GM21367 (cell line): Measurements from ENCODE around the gene ARMC9.

Experiments used
- ATAC-seq: cut with Tn5 transposase; IDR thresholded peaks from one replicate; pipeline ENCODE4 v1.9.1; 2021; ENCODE audit not compliant: unreplicated experiment

The ARMC9 gene

DNA sequence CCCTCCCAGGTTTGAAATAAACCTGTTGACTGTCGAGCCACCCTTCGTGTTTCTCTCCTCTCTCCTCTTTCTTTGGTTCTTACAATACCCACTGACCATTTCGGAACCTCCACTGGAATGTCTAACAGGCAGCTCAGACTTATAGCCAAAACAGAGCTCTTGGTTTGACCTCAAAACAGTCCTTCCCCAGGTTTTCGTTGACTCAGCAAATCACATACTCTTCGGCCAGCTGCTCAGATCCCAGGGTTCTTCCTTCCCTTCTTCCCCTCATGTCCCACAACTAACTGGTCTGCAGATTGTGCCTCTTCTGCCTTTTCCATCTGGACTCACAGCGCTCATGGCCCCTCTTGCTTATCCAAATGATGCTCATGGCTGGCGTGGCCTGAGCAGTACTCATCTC is 4.7 kb downstream of the ARMC9 start:
- ATAC-seq, result no peak

DNA sequence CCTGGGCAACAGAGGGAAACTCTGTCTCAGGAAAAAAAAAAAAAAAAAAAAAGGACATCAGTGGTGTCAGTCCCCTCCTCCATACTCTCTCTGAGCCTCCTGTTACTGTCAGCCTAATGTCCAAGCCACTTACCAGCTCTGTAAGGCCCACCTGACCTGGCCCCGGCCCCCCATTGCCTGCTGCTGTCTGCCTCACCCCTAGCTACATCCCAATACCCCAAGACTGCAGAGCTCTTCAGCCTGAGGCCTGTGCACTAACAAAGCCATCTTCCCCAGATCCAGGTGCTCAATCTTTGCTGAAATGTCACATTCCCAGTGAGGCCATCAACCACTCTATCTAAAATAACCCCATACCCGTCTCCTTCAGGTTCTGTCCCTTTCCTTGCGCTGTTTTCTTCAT is 5.7 kb downstream of the ARMC9 start:
- no peak for ATAC-seq

DNA sequence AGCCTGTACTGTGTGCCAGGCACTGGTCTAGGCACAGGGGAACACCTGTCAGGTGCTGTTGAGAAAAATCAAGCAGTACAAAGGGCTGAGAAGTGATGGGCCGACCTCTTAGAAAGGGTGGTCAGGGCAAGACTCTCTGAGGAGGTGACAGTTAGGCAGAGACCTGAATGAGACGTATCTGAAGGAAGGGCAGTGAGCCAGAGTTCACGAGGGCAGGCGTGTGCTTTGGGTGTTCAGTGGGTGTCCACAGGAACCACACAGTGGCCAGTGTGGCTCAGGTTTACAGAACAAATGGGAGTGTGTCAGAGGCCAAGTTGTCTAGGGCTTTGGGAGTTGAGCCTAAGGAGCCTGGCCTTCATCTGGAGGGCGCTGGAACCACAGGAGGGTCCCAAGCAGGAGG is 6.2 kb downstream of the ARMC9 start:
- ATAC-seq, result no peak

DNA sequence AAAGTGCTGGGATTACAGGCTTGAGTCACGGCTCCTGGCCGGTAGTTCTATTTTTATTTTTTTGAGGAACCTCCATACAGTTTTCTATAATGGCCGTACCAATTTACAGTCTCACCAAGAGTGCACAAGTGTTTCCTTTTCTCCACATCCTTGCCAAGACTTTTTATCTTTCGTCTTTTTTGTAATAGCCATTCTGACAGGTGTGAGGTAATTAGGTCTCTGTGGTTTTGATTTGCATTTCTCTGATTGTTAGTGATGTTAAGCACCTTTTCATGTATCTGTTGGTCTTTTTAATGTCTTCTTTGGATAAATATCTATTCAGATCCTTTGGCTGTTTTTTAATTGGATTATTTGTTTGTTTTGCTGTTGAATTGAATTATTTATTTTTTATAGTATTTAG is 9.3 kb downstream of the ARMC9 start:
- no peak for ATAC-seq

DNA sequence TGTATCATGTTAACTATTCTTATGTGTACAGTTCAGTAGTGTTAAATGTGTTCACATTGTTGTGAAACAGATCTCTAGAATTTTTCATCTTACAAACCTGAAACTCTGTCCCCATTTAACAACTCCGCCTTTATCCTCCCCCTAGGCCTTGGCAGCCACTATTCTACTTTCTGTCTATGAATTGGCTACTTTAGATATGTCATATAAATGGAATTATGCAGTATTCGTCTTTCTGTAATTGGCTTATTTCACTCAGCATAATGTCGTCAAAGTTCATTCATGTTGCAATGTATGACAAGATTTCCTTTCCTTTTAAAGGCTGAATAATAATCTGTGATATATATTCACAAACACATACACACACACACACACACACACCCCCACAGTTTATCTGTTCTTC is 12.4 kb downstream of the ARMC9 start:
- no peak for ATAC-seq

DNA sequence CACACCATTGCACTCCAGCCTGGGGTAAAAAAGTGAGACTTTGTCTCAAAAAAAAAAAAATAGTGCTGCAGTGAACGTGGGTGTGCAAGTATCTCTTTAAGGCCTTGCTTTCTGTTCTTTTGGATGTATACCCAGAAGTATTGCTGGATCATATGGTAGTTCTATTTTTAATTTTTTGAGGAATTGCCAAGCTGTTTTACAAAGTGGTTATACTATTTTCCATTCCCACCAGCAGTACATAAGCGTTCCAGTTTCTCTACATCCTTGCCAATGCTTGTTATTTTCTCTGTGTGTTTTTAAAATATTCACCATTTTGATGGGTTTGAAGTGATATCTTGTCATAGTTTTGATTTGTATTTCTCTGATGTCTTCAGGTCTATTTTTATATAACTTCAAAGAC is 13.1 kb downstream of the ARMC9 start:
- no peak for ATAC-seq

DNA sequence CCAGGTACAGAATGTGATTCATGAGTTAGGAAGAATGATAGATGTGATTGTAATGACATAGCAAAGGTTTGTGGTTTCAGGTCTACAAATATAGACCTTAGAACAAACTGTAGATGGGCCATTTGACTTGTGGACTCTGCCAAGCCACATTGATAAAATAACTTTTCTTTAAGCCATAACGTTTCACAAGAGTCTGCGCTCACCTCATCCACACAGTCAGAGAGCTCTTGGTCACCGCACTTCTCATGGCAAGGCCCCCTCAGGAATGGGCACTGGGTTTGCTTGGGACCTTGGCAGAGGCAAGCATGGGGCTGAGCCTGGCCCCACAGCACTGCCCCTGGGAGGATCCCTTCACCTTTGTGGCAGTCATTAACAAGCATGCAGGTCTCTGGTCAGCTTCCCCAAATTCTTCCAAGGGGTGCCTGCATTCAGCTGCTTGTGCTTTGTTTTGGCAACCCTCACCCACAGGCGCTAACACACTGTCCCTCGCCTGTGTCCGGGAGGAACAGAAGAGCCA is 14.0 kb downstream of the ARMC9 start:
- ATAC-seq, result no peak

- ATAC-seq, result no peak
These were observed 15.7 kb downstream of the ARMC9 start for GRCh38 chr2:231213931-231214642.

GRCh38 chr2:231218366-231218765 is 19.9 kb downstream of the ARMC9 start:
- no peak for ATAC-seq

- no peak for ATAC-seq
These were observed 20.9 kb downstream of the ARMC9 start for GRCh38 chr2:231219289-231219688.

DNA sequence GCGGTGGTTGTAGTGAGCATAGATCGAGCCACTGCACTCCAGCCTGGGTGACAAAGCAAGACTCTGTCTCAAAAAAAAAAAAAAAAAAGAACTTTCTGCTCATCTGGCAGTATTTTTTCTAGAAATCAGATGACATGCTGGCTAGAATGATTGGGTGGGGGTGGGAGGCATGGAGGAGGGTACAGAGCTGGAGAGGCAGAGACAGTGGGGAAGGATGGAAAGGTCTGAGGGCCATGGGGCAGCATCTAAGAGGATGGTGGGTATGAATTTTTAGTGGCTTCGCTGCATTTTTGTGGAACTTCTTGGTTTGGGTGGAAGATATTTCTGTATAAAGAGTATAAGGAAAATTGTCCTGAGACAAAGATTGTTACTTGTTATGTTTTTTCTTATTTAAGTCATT is 23.3 kb downstream of the ARMC9 start:
- ATAC-seq, result no peak

DNA sequence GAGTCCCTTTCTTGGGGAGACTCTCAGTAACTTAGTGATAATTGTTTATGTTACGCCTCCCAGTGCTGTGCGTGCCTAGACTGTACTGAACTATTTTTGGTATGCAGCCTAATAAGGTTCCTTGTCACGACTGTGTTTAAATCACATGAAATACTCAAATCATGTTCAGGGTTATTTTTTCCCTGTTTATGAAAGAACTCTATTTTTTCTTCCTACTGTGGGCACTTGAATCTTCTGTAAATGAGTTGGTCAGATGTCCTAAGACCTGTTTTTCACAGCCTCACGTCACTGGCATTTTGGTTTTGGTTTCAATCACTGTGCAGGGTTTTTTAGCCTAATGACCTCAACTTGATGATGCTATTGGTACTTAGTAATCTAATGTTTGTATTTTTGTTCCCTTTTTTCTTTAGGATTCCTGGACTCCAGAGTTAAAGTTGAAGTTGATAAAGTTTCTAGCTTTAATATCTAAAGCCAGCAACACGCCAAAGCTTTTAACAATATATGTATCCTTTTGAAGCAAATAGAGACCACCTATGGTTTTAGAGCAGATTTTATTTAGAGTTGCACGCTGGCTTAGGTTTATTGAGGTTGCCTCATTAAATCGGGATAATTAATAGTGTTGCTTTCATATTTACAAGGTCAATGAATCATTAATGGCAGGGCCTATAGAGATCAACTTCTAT is 24.0 kb downstream of the ARMC9 start:
- ATAC-seq, result peak; percentile 73

DNA sequence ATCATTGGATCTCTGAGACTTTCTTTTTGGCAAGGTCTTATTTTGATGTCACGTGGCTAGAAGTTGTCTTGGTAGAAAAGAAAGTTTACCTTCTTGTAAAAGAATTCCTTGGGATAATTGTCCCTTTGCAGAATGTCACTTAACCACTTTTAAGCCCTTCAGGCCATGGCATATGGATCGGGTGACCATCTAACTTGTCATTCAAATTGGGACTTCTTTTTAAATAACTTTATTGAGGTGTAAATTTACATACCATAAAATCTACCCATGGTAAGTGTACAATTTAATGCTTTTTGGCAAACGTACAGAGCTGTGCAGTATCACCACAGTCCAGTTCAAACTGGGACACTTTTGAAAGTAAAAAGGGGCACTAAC is 24.6 kb downstream of the ARMC9 start:
- ATAC-seq, result no peak

- no peak for ATAC-seq
These were observed 25.1 kb downstream of the ARMC9 start for GRCh38 chr2:231223458-231223976.

- peak; percentile 44 for ATAC-seq
These were observed 29.1 kb downstream of the ARMC9 start for GRCh38 chr2:231227310-231228162.

DNA sequence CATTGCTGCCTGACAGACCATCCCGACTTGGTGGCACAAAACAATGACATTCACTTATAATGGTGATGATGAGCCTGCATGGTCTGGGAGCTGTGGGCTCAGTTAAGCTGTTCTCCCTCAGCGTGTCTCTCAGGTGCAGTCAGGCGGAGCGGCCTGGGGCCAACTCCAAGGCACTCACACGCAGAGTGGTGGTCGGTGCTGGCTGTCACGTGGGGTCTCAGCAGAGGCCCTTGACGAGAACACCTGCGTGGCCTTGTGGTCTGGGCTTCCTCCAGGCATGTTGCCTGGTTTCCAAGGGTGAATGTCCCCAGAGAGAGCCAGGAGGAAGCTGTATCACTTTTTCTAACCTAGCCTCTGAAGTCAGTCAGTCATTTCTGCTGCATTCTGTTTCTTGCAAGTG is 29.8 kb downstream of the ARMC9 start:
- ATAC-seq, result peak; percentile 74

DNA sequence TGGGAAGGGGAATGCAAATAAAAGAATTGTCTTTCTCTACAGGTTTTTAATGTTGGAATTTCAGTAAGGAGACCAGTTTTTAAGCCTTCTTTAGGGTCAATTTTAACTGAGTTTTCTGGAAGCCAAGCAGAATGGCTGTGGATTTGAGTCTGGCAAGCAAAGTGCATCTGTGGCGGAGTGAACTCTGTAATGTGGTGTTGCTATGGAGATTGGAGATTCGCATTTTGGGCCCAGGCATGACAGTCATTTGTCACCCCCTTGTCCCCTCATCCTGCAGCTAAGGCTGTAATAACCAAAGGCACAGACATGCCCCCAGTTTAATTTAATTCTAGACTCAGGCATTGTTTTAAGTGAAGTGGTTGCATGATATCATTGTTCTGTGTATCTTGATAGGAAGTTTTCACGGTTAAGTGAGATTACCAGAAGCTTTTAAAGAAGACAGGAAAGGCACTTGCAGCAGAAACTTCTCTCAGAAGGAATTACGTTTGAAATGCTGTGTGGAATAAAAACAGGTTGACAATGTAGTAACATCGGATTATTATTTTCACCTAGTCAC is 30.6 kb downstream of the ARMC9 start:
- no peak for ATAC-seq

DNA sequence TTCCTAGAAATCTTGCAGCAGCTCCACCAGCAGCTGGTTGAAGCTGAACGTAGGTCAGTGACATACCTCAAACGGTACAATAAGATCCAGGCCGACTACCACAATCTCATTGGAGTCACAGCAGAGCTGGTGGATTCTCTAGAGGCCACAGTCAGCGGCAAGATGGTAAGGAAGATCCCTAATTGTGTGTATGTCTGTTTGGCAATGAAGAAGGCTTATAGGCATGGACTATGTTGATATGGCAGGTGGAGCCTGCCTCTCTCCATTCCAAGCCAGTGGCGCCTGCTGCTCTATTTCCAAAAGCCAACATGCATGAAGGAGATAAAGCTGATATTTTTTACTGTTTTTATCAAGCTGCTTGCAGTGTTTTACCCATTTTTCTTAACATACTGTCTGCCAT is 36.8 kb downstream of the ARMC9 start:
- ATAC-seq, result no peak

GRCh38 chr2:231238689-231239088 is 40.3 kb downstream of the ARMC9 start:
- no peak for ATAC-seq

DNA sequence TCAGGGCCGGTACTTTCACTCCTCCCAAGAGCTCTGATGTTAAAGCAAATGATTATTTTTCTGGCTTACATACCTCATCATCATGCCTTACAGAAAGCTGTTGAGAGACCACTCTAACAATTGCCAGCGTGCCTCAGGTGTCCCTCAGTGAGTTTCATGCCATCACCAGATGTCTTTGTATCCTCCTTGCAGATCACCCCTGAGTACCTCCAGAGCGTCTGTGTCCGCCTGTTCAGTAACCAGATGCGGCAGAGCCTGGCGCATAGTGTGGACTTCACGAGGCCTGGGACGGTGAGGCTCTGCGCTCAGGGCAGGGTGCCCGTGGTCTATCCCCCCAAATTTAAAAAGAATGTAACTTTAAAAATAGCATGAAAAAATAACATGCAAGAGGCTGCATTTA is 41.3 kb downstream of the ARMC9 start:
- no peak for ATAC-seq
